Measurements from ENCODE around the gene RCAN2. TPM values are rescaled to one million over a fixed set of nuclear protein-coding genes. Genes with fewer than 3 reads are reported as not detected.

Gene RCAN2
- total RNA-seq, 1 experiment from 2014 or later: 3.7 TPM

- CTCF ChIA-PET: interaction anchor here (0.6 to 1.0 kb wide), 2 partner anchors 8 to 54 kb away, joined by 3 read pairs; no protein-coding TSS in a partner anchor
- no peak overlapping the region for H3K4me3 Mint-ChIP-seq (ENCODE audit: low read depth, unreplicated experiment)
- BruUV-seq (replicated peaks): no TSS peak
- H3K9me3 Mint-ChIP-seq (ENCODE audit: low read depth, unreplicated experiment): no peaks in the 10 kb centered on the region
- H3K27ac Mint-ChIP-seq (ENCODE audit: unreplicated experiment): no peak overlapping the region
- H3K27me3 Mint-ChIP-seq (ENCODE audit: unreplicated experiment): no peaks in the 10 kb centered on the region
- no peaks in the 10 kb centered on the region for H3K36me3 Mint-ChIP-seq (ENCODE audit: insufficient read depth, unreplicated experiment)
- DNase-seq: no peak
- intact Hi-C loops (cut with micrococcal nuclease; ENCODE audit: unreplicated experiment): no loop called here
- TF ChIP-seq CTCF (IDR thresholded peaks at IDR 0.05; ENCODE audit: unreplicated experiment): no peak
- no peaks in the 10 kb centered on the region for H3K4me1 Mint-ChIP-seq (ENCODE audit: low read depth, unreplicated experiment)
These were observed 159.8 kb downstream of the RCAN2 start for GRCh38 chr6:46331461-46331860.

GRCh38 chr6:46329568-46329967 is 161.7 kb downstream of the RCAN2 start:
- CTCF ChIA-PET: no interaction called here
- no peaks in the 10 kb centered on the region for H3K9me3 Mint-ChIP-seq (ENCODE audit: low read depth, unreplicated experiment)
- intact Hi-C loops (cut with micrococcal nuclease; ENCODE audit: unreplicated experiment): no loop called here
- H3K27ac Mint-ChIP-seq (ENCODE audit: unreplicated experiment): no peak overlapping the region
- no peak for TF ChIP-seq CTCF (IDR thresholded peaks at IDR 0.05; ENCODE audit: unreplicated experiment)
- no peaks in the 10 kb centered on the region for H3K27me3 Mint-ChIP-seq (ENCODE audit: unreplicated experiment)
- no TSS peak for BruUV-seq (replicated peaks)
- DNase-seq: no peak
- no peaks in the 10 kb centered on the region for H3K36me3 Mint-ChIP-seq (ENCODE audit: insufficient read depth, unreplicated experiment)
- H3K4me3 Mint-ChIP-seq (ENCODE audit: low read depth, unreplicated experiment): no peak overlapping the region
- H3K4me1 Mint-ChIP-seq (ENCODE audit: low read depth, unreplicated experiment): no peaks in the 10 kb centered on the region

- no peaks in the 10 kb centered on the region for H3K36me3 Mint-ChIP-seq (ENCODE audit: insufficient read depth, unreplicated experiment)
- no peak for TF ChIP-seq CTCF (IDR thresholded peaks at IDR 0.05; ENCODE audit: unreplicated experiment)
- CTCF ChIA-PET: no interaction called here
- no peaks in the 10 kb centered on the region for H3K27me3 Mint-ChIP-seq (ENCODE audit: unreplicated experiment)
- intact Hi-C loops (cut with micrococcal nuclease; ENCODE audit: unreplicated experiment): no loop called here
- no peaks in the 10 kb centered on the region for H3K4me1 Mint-ChIP-seq (ENCODE audit: low read depth, unreplicated experiment)
- no peak overlapping the region for H3K27ac Mint-ChIP-seq (ENCODE audit: unreplicated experiment)
- BruUV-seq (replicated peaks): no TSS peak
- H3K9me3 Mint-ChIP-seq (ENCODE audit: low read depth, unreplicated experiment): no peaks in the 10 kb centered on the region
- no peak overlapping the region for H3K4me3 Mint-ChIP-seq (ENCODE audit: low read depth, unreplicated experiment)
- DNase-seq: no peak
These were observed 163.5 kb downstream of the RCAN2 start for GRCh38 chr6:46327779-46328178.

GRCh38 chr6:46325561-46326530 is 165.4 kb downstream of the RCAN2 start:
- no peaks in the 10 kb centered on the region for H3K27me3 Mint-ChIP-seq (ENCODE audit: unreplicated experiment)
- TF ChIP-seq CTCF (IDR thresholded peaks at IDR 0.05; ENCODE audit: unreplicated experiment): no peak
- CTCF ChIA-PET: no interaction called here
- H3K4me3 Mint-ChIP-seq (ENCODE audit: low read depth, unreplicated experiment): no peak overlapping the region
- H3K4me1 Mint-ChIP-seq (ENCODE audit: low read depth, unreplicated experiment): no peaks in the 10 kb centered on the region
- H3K36me3 Mint-ChIP-seq (ENCODE audit: insufficient read depth, unreplicated experiment): no peaks in the 10 kb centered on the region
- BruUV-seq (replicated peaks): no TSS peak
- no peaks in the 10 kb centered on the region for H3K9me3 Mint-ChIP-seq (ENCODE audit: low read depth, unreplicated experiment)
- DNase-seq: no peak
- intact Hi-C loops (cut with micrococcal nuclease; ENCODE audit: unreplicated experiment): no loop called here
- no peak overlapping the region for H3K27ac Mint-ChIP-seq (ENCODE audit: unreplicated experiment)

All from Calu3 (cell line).